GM18861 (cell line): ENCODE results near the gene GCC2.
"Not testable (repeated sequence)": the region's sequence is repeated elsewhere in the genome, so short reads cannot be mapped to it uniquely, and the experiment has no call there.

Source experiments
- ATAC-seq: cut with Tn5 transposase; IDR thresholded peaks from one replicate; pipeline ENCODE4 v1.9.1; 2021; ENCODE audit not compliant: unreplicated experiment

GCC2 gene

GRCh38 chr2:108444941-108445840, 3.8 kb upstream of the GCC2 start:
- ATAC-seq, result no peak

GRCh38 chr2:108446703-108447102, 2.3 kb upstream of the GCC2 start:
- ATAC-seq, result no peak

- no peak for ATAC-seq
Observed at GRCh38 chr2:108447947-108448677, 894 bp upstream of the GCC2 start.

- peak; percentile 18 for ATAC-seq
Observed at GRCh38 chr2:108449410-108450130, 564 bp downstream of the GCC2 start.

GRCh38 chr2:108450863-108451262, 1.9 kb downstream of the GCC2 start:
- no peak for ATAC-seq

GRCh38 chr2:108451976-108452375, 3.0 kb downstream of the GCC2 start:
- no peak for ATAC-seq

- not testable (repeated sequence) for ATAC-seq
Observed at GRCh38 chr2:108453530-108453929, 4.5 kb downstream of the GCC2 start.

GRCh38 chr2:108454440-108454839, 5.4 kb downstream of the GCC2 start:
- ATAC-seq, result no peak

- no peak for ATAC-seq
Observed at GRCh38 chr2:108455571-108455970, 6.6 kb downstream of the GCC2 start.

- no peak for ATAC-seq
Observed at GRCh38 chr2:108458082-108458481, 9.1 kb downstream of the GCC2 start.

GRCh38 chr2:108459441-108459840, 10.4 kb downstream of the GCC2 start:
- ATAC-seq, result no peak

- ATAC-seq, result peak; percentile 72
Observed at GRCh38 chr2:108460345-108461037, 11.5 kb downstream of the GCC2 start.

GRCh38 chr2:108477099-108477498, 28.1 kb downstream of the GCC2 start:
- ATAC-seq, result no peak

- no peak for ATAC-seq
Observed at GRCh38 chr2:108485253-108485652, 36.2 kb downstream of the GCC2 start.

GRCh38 chr2:108490506-108491122, 41.6 kb downstream of the GCC2 start:
- ATAC-seq, result no peak

- no peak for ATAC-seq
Observed at GRCh38 chr2:108491848-108492247, 42.8 kb downstream of the GCC2 start.

- no peak for ATAC-seq
Observed at GRCh38 chr2:108492364-108492763, 43.4 kb downstream of the GCC2 start.

GRCh38 chr2:108496167-108496566, 47.2 kb downstream of the GCC2 start:
- not testable (repeated sequence) for ATAC-seq

- ATAC-seq, result not testable (repeated sequence)
Observed at GRCh38 chr2:108507620-108508019, 58.6 kb downstream of the GCC2 start.

GRCh38 chr2:108512431-108512830, 63.4 kb downstream of the GCC2 start:
- ATAC-seq, result not testable (repeated sequence)
